A549 (cell line): Measurements from ENCODE around the gene ABCA7. TPM values are rescaled to one million over a fixed set of nuclear protein-coding genes. Genes with fewer than 3 reads are reported as not detected.

Source experiments
- ATAC-seq, 2 experiments: fragments of 200-7000 bp in 1 of 2; fragments of >200 bp in 1 of 2; cut with Nextera tagmentation in 1 of 2; cut with Tn5 transposase in 1 of 2; 3 replicates each; pipeline versions ENCODE4 v1.8.0 to v1.9.1; 2018 to 2020; ENCODE audit warnings: mild to moderate bottlenecking in 1 of 2, moderate library complexity in 1 of 2
- CTCF ChIA-PET: fragments of 300-600 bp; sonication (Branson Sonifier 250); formaldehyde crosslinking; extraction: SDS; loops from one replicate; lab custom pipeline; 2021; ENCODE audit warnings: antibody characterized with exemption, inconsistent platforms; lab: Yijun Ruan, JAX
- POLR2A ChIA-PET: fragments of 350-600 bp; formaldehyde crosslinking; extraction: SDS; loops from one replicate; lab custom pipeline; 2021; ENCODE audit warnings: antibody characterized with exemption, inconsistent platforms; lab: Yijun Ruan, JAX
- DNase-seq, 2 experiments: peaks; one replicate each; pipeline versions ENCODE4 v3.0.0 to v3.0.0-alpha.2; 2011 to 2016; ENCODE audit warnings: low read depth in 1 of 2, low spot score in 1 of 2
- FAIRE-seq: peaks from 2 replicates; lab custom pipeline; 2011; peaks lifted over from hg19 to GRCh38; lab: Jason Lieb, UNC
- H3K27ac ChIP-seq, 2 experiments: fragments of >200 bp; sonication (Bioruptor Twin); formaldehyde crosslinking; 3 replicates each; pipeline ENCODE4 v1.5.1; 2016 to 2017
- H3K4me1 ChIP-seq: fragments of >200 bp; sonication (Bioruptor Twin); formaldehyde crosslinking; 3 replicates; pipeline ENCODE4 v1.6.1; 2016
- H3K4me2 ChIP-seq: fragments of >200 bp; sonication (Bioruptor Twin); formaldehyde crosslinking; 3 replicates; pipeline ENCODE4 v1.6.1; 2016
- H3K4me3 ChIP-seq: fragments of >200 bp; sonication (Bioruptor Twin); formaldehyde crosslinking; 3 replicates; pipeline ENCODE4 v1.5.1; 2016
- H3K9me3 ChIP-seq: fragments of >200 bp; sonication (Bioruptor Twin); formaldehyde crosslinking; 3 replicates; pipeline ENCODE4 v1.6.1; 2016
- BHLHE40 ChIP-seq: IDR thresholded peaks from 2 replicates; pipeline ENCODE4 v1.6.1; 2012; ENCODE audit warnings: low read depth, low read length, inconsistent platforms
- CBX2 ChIP-seq: fragments of 200-600 bp; sonication (generic); IDR thresholded peaks from 2 replicates; pipeline ENCODE4 v1.6.1; 2016; ENCODE audit warnings: low read depth, mild to moderate bottlenecking, borderline replicate concordance
- CBX8 ChIP-seq: fragments of 200-600 bp; sonication (generic); IDR thresholded peaks from 2 replicates; pipeline ENCODE4 v1.6.1; 2016
- CEBPB ChIP-seq, 2 experiments: fragments of >200 bp in 1 of 2; sonication (Bioruptor Twin) in 1 of 2; formaldehyde crosslinking in 1 of 2; IDR thresholded peaks; 2 replicates each; pipeline ENCODE4 v1.6.1; 2012 to 2016
- CHD2 ChIP-seq: fragments of 150-350 bp; IDR thresholded peaks from 2 replicates; pipeline ENCODE4 v1.6.1; 2014; ENCODE audit warnings: low read length; ENCODE audit not compliant: partially characterized antibody
- CHD4 ChIP-seq: fragments of 200-600 bp; sonication (generic); IDR thresholded peaks from 2 replicates; pipeline ENCODE4 v1.6.1; 2016; ENCODE audit warnings: antibody characterized with exemption, mild to moderate bottlenecking, borderline replicate concordance
- EHMT2 ChIP-seq: fragments of 200-600 bp; sonication (generic); IDR thresholded peaks from 2 replicates; pipeline ENCODE4 v1.6.1; 2016; ENCODE audit warnings: antibody characterized with exemption, low read depth, mild to moderate bottlenecking, moderate library complexity
- ESRRA ChIP-seq: fragments of 150-350 bp; IDR thresholded peaks from 2 replicates; pipeline ENCODE4 v1.6.1; 2014; ENCODE audit warnings: mild to moderate bottlenecking, low read length, borderline replicate concordance
- FOSB ChIP-seq: fragments of 250-450 bp; sonication (Bioruptor Pico); IDR thresholded peaks from 2 replicates; pipeline ENCODE4 v1.5.0; 2020; ENCODE audit warnings: mild to moderate bottlenecking, moderate library complexity
- FOSL2 ChIP-seq, 2 experiments: fragments of 450-650 bp in 1 of 2; fragments of >200 bp in 1 of 2; sonication (Bioruptor Twin) in 1 of 2; formaldehyde crosslinking; IDR thresholded peaks; 2 replicates each; pipeline versions ENCODE4 v1.5.0 to v1.6.1; 2016 to 2020; ENCODE audit warnings: mild to moderate bottlenecking in 1 of 2, moderate library complexity in 1 of 2
- FOXS1 ChIP-seq: fragments of 250-450 bp; sonication (Bioruptor Pico); IDR thresholded peaks from 2 replicates; pipeline ENCODE4 v1.5.0; 2020; ENCODE audit warnings: mild to moderate bottlenecking, moderate library complexity
- GATA3 ChIP-seq: IDR thresholded peaks from 2 replicates; pipeline ENCODE4 v1.6.1; 2012; ENCODE audit warnings: borderline replicate concordance
- HDAC2 ChIP-seq: fragments of 200-600 bp; sonication (generic); IDR thresholded peaks from 2 replicates; pipeline ENCODE4 v1.6.1; 2016
- HEYL ChIP-seq: fragments of 250-450 bp; sonication (Bioruptor Pico); IDR thresholded peaks from 2 replicates; pipeline ENCODE4 v1.8.0; 2021; ENCODE audit warnings: mild to moderate bottlenecking, moderate library complexity
- HOXB13 ChIP-seq: fragments of 250-450 bp; sonication (Bioruptor Pico); IDR thresholded peaks from 2 replicates; pipeline ENCODE4 v1.5.0; 2020; ENCODE audit warnings: low read depth, mild to moderate bottlenecking, moderate library complexity
- JUN ChIP-seq, 2 experiments: fragments of >200 bp; sonication (Bioruptor Twin); formaldehyde crosslinking; IDR thresholded peaks; 2 replicates in 1 of 2; 3 replicates in 1 of 2; pipeline ENCODE4 v1.6.1; 2016 to 2017
- JUNB ChIP-seq: fragments of >200 bp; sonication (Bioruptor Twin); formaldehyde crosslinking; IDR thresholded peaks from 2 replicates; pipeline ENCODE4 v1.6.1; 2016
- KDM1A ChIP-seq: fragments of 200-600 bp; sonication (generic); IDR thresholded peaks from 2 replicates; pipeline ENCODE4 v1.6.1; 2016; ENCODE audit warnings: low read depth, mild to moderate bottlenecking
- KDM5A ChIP-seq: fragments of 200-600 bp; sonication (generic); IDR thresholded peaks from 2 replicates; pipeline ENCODE4 v1.6.1; 2016; ENCODE audit warnings: antibody characterized with exemption, mild to moderate bottlenecking
- MAFK ChIP-seq: fragments of 450-650 bp; IDR thresholded peaks from 2 replicates; pipeline ENCODE4 v1.6.1; 2014; ENCODE audit not compliant: partially characterized antibody
- MYC ChIP-seq: IDR thresholded peaks from 2 replicates; pipeline ENCODE4 v1.6.1; 2012; ENCODE audit warnings: mild to moderate bottlenecking, inconsistent platforms, low read length, improper control_type of control experiment, borderline replicate concordance
- NPAS2 ChIP-seq: fragments of 250-450 bp; sonication (Bioruptor Pico); IDR thresholded peaks from 2 replicates; pipeline ENCODE4 v1.8.0; 2022; ENCODE audit warnings: mild to moderate bottlenecking, moderate library complexity, borderline replicate concordance
- NR3C1 ChIP-seq: fragments of >200 bp; sonication (Bioruptor Twin); formaldehyde crosslinking; IDR thresholded peaks from 3 replicates; pipeline ENCODE4 v1.6.1; 2017
- PHF8 ChIP-seq: fragments of 200-600 bp; sonication (generic); IDR thresholded peaks from 2 replicates; pipeline ENCODE4 v1.6.1; 2016; ENCODE audit warnings: low read depth, mild to moderate bottlenecking, antibody characterized with exemption, moderate library complexity, borderline replicate concordance
- POLR2A ChIP-seq: IDR thresholded peaks from 2 replicates; pipeline ENCODE4 v1.6.1; 2012; ENCODE audit warnings: mild to moderate bottlenecking, low read length
- POLR2AphosphoS2 ChIP-seq: conservative IDR thresholded peaks from 2 replicates; pipeline ENCODE4 v1.6.1; 2012; ENCODE audit warnings: low read length, improper control_type of control experiment, inconsistent platforms
- RARB ChIP-seq: fragments of 250-450 bp; sonication (Bioruptor Pico); IDR thresholded peaks from 2 replicates; pipeline ENCODE4 v1.8.0; 2021; ENCODE audit warnings: mild to moderate bottlenecking, moderate library complexity
- RCOR1 ChIP-seq: fragments of 150-350 bp; IDR thresholded peaks from 2 replicates; pipeline ENCODE4 v1.6.1; 2014; ENCODE audit warnings: antibody characterized with exemption, low read length, low read depth
- RFX5 ChIP-seq: fragments of 450-650 bp; IDR thresholded peaks from 2 replicates; pipeline ENCODE4 v1.7.1; 2014; ENCODE audit warnings: antibody characterized with exemption, mild to moderate bottlenecking, moderate library complexity
- TFCP2L1 ChIP-seq: fragments of 250-450 bp; sonication (Bioruptor Pico); IDR thresholded peaks from 2 replicates; pipeline ENCODE4 v1.5.0; 2021; ENCODE audit warnings: mild to moderate bottlenecking
- TP53 ChIP-seq: fragments of 250-450 bp; sonication (Bioruptor Pico); IDR thresholded peaks from 2 replicates; pipeline ENCODE4 v1.5.0; 2021; ENCODE audit warnings: mild to moderate bottlenecking, moderate library complexity
- ZC3H11A ChIP-seq: fragments of 450-650 bp; IDR thresholded peaks from 2 replicates; pipeline ENCODE4 v1.6.1; 2014; ENCODE audit warnings: antibody characterized with exemption, mild to moderate bottlenecking
- ZFP36 ChIP-seq: fragments of 450-650 bp; IDR thresholded peaks from 2 replicates; pipeline ENCODE4 v1.6.1; 2014; ENCODE audit warnings: borderline replicate concordance; ENCODE audit not compliant: partially characterized antibody
- ZNF302 ChIP-seq: fragments of 250-450 bp; sonication (Bioruptor Pico); IDR thresholded peaks from 2 replicates; pipeline ENCODE4 v1.9.0; 2021; ENCODE audit warnings: inconsistent platforms, mild to moderate bottlenecking, moderate library complexity
- ZSCAN20 ChIP-seq: fragments of 250-450 bp; sonication (Bioruptor Pico); IDR thresholded peaks from 2 replicates; pipeline ENCODE4 v1.8.0; 2022; ENCODE audit warnings: mild to moderate bottlenecking, moderate library complexity
- WGBS: methylation state at CpG from one replicate; pipeline ENCODE4 v1.1.6; 2017; ENCODE audit errors: missing lambda C conversion rate; 5-methylcytosine and 5-hydroxymethylcytosine counted together
- polyA plus RNA-seq, 4 experiments: library from polyadenylated mRNA; depleted of rRNA in 3 of 4; stranded (reverse); fragments of >200 nt; fragmentation: RNase III in 1 of 4; extraction: RNeasy Plus Mini Kit Qiagen cat#74134 plus additional on column Dnase treatment in 1 of 4; gene quantifications; 2 replicates in 3 of 4; 3 replicates in 1 of 4; pipeline ENCODE4 v1.2.3, GENCODE V29; 2011 to 2017
- TF ChIP-seq, protein P1 (sequence below): IDR thresholded peaks from 2 replicates; pipeline ENCODE4 v1.6.1; 2012; ENCODE audit warnings: low read depth, borderline replicate concordance
- TF ChIP-seq, protein P2 (sequence below): fragments of >200 bp; sonication (Bioruptor Twin); formaldehyde crosslinking; IDR thresholded peaks from 3 replicates; pipeline ENCODE4 v1.5.1; 2016
- TF ChIP-seq, protein P3 (sequence below): fragments of 150-350 bp; IDR thresholded peaks from 2 replicates; pipeline ENCODE4 v1.6.1; 2014; ENCODE audit warnings: low read depth, mild to moderate bottlenecking, low read length
- TF ChIP-seq, protein P4 (sequence below): IDR thresholded peaks from 2 replicates; pipeline ENCODE4 v1.6.1; 2012

Gene ABCA7
- polyA plus RNA-seq, 2 of the 4 experiments (the other 2 are of a cell fraction): 5.0 to 13.5 TPM

DNA sequence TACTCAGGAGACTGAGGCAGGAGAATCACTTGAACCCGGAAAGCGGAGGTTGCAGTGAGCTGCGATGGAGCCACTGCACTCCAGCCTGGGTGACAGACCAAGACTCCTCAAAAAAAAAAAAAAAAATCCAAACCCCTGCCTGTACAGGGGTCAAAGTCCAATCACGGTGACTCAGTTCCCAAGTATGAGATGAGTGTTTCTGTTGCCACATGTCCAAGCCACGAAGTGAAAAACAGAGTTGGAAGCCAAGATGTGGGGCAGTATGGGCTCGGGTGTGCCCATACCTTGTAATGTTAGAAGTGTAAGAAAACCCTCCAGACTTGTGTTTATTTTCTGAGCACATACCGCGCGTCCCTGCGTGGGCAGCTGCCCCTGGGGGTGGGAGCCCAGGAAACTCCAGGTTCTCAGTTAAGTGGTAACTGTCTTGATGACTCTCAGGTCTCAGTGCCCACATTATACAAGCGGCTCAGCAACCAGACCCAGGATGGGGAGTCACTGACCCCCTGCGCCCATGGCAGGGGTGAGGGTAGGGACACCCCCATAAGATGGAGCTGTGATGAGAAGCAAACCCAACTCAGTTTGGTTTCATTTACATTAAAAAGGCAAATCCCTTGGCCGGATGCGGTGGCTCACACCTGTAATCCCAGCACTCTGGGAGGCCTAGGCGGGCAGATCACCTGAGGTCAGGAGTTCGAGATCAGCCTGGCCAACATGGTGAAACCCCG, 62.7 kb downstream of the ABCA7 start:
- CTCF ChIA-PET: interaction anchor here (0.6 to 3.3 kb wide), 6 partner anchors 9 to 239 kb away, joined by 3 to 14 read pairs (median 3); no protein-coding TSS in a partner anchor
- Histone ChIP-seq H3K4me3 (no peak overlapping the region; the same call in 1 of the 3 replicates), H3K4me1 (peaks cover 65% of the 10 kb centered on the region), H3K4me2 (peak overlapping the region; percentile 78), H3K9me3 (peaks cover 13% of the 10 kb centered on the region), H3K27ac (peak overlapping the region; percentile 90 to 92)
- ATAC-seq (peak; percentile 15 to 31; a peak in 5 of 6 replicates), FAIRE-seq (no peak), DNase-seq (peak in 1 of 2 experiments; percentile 94)
- POLR2A ChIA-PET: interaction anchor here (0.6 to 0.7 kb wide), 2 partner anchors 11 to 98 kb away, joined by 3 to 9 read pairs; no protein-coding TSS in a partner anchor
- WGBS: 17% methylated on average over 15 of the region's 17 CpGs
- TF ChIP-seq JUNB: peak; percentile 81
- no peak for TF ChIP-seq TFCP2L1
- TF ChIP-seq FOSB (CRISPR knock-in tag): no peak
- TF ChIP-seq ZC3H11A: no peak
- TF ChIP-seq FOXS1 (CRISPR knock-in tag): no peak
- peak; percentile 51 to 87; a peak in 3 of 4 replicates for TF ChIP-seq CEBPB (IDR thresholded peaks at IDR 0.05)
- TF ChIP-seq KDM5A: no peak
- TF ChIP-seq RARB: no peak
- TF ChIP-seq GATA3: peak; percentile 53; the same call in 1 of the 2 replicates
- no peak for TF ChIP-seq POLR2AphosphoS2
- TF ChIP-seq, protein P1, sequence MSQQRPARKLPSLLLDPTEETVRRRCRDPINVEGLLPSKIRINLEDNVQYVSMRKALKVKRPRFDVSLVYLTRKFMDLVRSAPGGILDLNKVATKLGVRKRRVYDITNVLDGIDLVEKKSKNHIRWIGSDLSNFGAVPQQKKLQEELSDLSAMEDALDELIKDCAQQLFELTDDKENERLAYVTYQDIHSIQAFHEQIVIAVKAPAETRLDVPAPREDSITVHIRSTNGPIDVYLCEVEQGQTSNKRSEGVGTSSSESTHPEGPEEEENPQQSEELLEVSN: no peak
- TF ChIP-seq, protein P2, sequence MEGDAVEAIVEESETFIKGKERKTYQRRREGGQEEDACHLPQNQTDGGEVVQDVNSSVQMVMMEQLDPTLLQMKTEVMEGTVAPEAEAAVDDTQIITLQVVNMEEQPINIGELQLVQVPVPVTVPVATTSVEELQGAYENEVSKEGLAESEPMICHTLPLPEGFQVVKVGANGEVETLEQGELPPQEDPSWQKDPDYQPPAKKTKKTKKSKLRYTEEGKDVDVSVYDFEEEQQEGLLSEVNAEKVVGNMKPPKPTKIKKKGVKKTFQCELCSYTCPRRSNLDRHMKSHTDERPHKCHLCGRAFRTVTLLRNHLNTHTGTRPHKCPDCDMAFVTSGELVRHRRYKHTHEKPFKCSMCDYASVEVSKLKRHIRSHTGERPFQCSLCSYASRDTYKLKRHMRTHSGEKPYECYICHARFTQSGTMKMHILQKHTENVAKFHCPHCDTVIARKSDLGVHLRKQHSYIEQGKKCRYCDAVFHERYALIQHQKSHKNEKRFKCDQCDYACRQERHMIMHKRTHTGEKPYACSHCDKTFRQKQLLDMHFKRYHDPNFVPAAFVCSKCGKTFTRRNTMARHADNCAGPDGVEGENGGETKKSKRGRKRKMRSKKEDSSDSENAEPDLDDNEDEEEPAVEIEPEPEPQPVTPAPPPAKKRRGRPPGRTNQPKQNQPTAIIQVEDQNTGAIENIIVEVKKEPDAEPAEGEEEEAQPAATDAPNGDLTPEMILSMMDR: no peak
- TF ChIP-seq BHLHE40: no peak
- TF ChIP-seq, protein P3, sequence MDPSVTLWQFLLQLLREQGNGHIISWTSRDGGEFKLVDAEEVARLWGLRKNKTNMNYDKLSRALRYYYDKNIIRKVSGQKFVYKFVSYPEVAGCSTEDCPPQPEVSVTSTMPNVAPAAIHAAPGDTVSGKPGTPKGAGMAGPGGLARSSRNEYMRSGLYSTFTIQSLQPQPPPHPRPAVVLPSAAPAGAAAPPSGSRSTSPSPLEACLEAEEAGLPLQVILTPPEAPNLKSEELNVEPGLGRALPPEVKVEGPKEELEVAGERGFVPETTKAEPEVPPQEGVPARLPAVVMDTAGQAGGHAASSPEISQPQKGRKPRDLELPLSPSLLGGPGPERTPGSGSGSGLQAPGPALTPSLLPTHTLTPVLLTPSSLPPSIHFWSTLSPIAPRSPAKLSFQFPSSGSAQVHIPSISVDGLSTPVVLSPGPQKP: no peak
- no peak for TF ChIP-seq PHF8
- TF ChIP-seq EHMT2: no peak
- TF ChIP-seq JUN (IDR thresholded peaks at IDR 0.05): no peak; a peak in 2 of 5 replicates
- TF ChIP-seq, protein P4, sequence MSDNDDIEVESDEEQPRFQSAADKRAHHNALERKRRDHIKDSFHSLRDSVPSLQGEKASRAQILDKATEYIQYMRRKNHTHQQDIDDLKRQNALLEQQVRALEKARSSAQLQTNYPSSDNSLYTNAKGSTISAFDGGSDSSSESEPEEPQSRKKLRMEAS: peak; percentile 84
- no peak for TF ChIP-seq CBX2
- TF ChIP-seq ZNF302 (CRISPR knock-in tag): no peak
- no peak for TF ChIP-seq KDM1A
- TF ChIP-seq RFX5: no peak
- TF ChIP-seq HEYL (CRISPR knock-in tag): no peak
- no peak for TF ChIP-seq CHD4
- no peak for TF ChIP-seq CHD2
- TF ChIP-seq CBX8: no peak
- no peak for TF ChIP-seq MYC
- TF ChIP-seq ESRRA: no peak
- TF ChIP-seq POLR2A: no peak
- TF ChIP-seq ZSCAN20 (CRISPR knock-in tag): no peak
- TF ChIP-seq ZFP36: no peak
- TF ChIP-seq HOXB13: no peak
- no peak for TF ChIP-seq HDAC2
- no peak for TF ChIP-seq RCOR1
- TF ChIP-seq NPAS2: no peak
- no peak for TF ChIP-seq NR3C1
- peak; percentile 86 for TF ChIP-seq FOSL2 (IDR thresholded peaks at IDR 0.05)
- TF ChIP-seq FOSL2 (CRISPR knock-in tag; IDR thresholded peaks at IDR 0.05): peak; percentile 96
- no peak for TF ChIP-seq TP53 (CRISPR knock-in tag)
- no peak for TF ChIP-seq MAFK
